GM23338 (cell line): ENCODE results near the gene CDKAL1.

Experiments used
- CREB1 ChIP-seq: fragments of 250-450 bp; sonication (Bioruptor Pico); IDR thresholded peaks from 2 replicates; pipeline ENCODE4 v1.5.0; 2020; ENCODE audit warnings: low read depth, mild to moderate bottlenecking, moderate library complexity
- CTCF ChIP-seq, 2 experiments: fragments of 200-600 bp in 1 of 2; sonication (generic) in 1 of 2; conservative IDR thresholded peaks; 2 replicates each; pipeline versions ENCODE4 v1.5.1 to v1.6.1; 2016 to 2017; ENCODE audit warnings: antibody characterized with exemption in 2 of 2, low read depth in 2 of 2, mild to moderate bottlenecking in 2 of 2, moderate library complexity in 1 of 2
- ETS1 ChIP-seq: IDR thresholded peaks from 2 replicates; pipeline ENCODE4 v1.6.1; 2016; ENCODE audit warnings: antibody characterized with exemption
- EZH2 ChIP-seq: fragments of 200-600 bp; sonication (generic); IDR thresholded peaks from one replicate; pipeline ENCODE4 v1.8.0; 2017; ENCODE audit warnings: antibody characterized with exemption, mild to moderate bottlenecking, low read depth; ENCODE audit not compliant: unreplicated experiment
- EZH2phosphoT487 ChIP-seq: fragments of 200-600 bp; sonication (generic); IDR thresholded peaks from one replicate; pipeline ENCODE4 v1.8.1; 2018; ENCODE audit warnings: antibody characterized with exemption; ENCODE audit not compliant: unreplicated experiment
- JUNB ChIP-seq: IDR thresholded peaks from one replicate; pipeline ENCODE4 v1.6.1; 2016; ENCODE audit warnings: antibody characterized with exemption; ENCODE audit not compliant: unreplicated experiment
- NANOG ChIP-seq: IDR thresholded peaks from 2 replicates; pipeline ENCODE4 v1.6.1; 2016; ENCODE audit warnings: antibody characterized with exemption, borderline replicate concordance
- POLR2AphosphoS5 ChIP-seq: IDR thresholded peaks from 2 replicates; pipeline ENCODE4 v1.6.1; 2016; ENCODE audit warnings: antibody characterized with exemption, low read depth
- REST ChIP-seq: IDR thresholded peaks from one replicate; pipeline ENCODE4 v1.6.1; 2018; ENCODE audit warnings: antibody characterized with exemption; ENCODE audit not compliant: unreplicated experiment
- ZNF114 ChIP-seq: fragments of 250-450 bp; sonication (Bioruptor Pico); IDR thresholded peaks from 2 replicates; pipeline ENCODE4 v1.5.0; 2020; ENCODE audit warnings: mild to moderate bottlenecking, moderate library complexity
- ZNF331 ChIP-seq: fragments of 250-450 bp; sonication (Bioruptor Pico); IDR thresholded peaks from 2 replicates; pipeline ENCODE4 v1.5.0; 2020; ENCODE audit warnings: low read depth, mild to moderate bottlenecking, moderate library complexity
- TF ChIP-seq, protein P1 (sequence below): fragments of 250-450 bp; sonication (Bioruptor Pico); IDR thresholded peaks from 2 replicates; pipeline ENCODE4 v1.5.0; 2020; ENCODE audit warnings: mild to moderate bottlenecking, moderate library complexity

DNA sequence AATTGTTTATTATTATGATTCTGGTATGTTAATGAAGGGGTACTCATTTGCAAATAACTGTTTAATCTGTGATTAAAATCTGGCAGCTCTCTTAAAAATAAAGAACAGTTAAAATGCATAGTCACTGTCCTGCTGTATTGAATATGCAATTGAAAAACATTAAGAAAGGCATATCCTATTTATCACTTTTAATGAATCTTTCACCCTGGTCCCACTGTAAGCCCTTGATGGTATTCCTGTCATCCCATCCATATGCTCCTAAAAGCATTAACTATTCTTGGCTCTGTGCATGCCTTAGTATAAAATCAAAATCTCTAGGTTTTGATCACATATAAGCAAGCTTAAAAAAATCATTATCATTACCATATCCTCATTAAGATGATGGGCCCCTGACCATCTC, 648.3 kb downstream of the CDKAL1 start:
- TF ChIP-seq JUNB, result no peak
- TF ChIP-seq REST, result no peak
- TF ChIP-seq CTCF (conservative IDR thresholded peaks at IDR 0.05; ENCODE audit: low read depth in 2 of 2), result no peak
- no peak for TF ChIP-seq EZH2phosphoT487
- TF ChIP-seq POLR2AphosphoS5, result no peak
- TF ChIP-seq CREB1, result no peak
- no peak for TF ChIP-seq EZH2
- no peak; the same call in 1 of the 2 replicates for TF ChIP-seq NANOG
- no peak for TF ChIP-seq ZNF331 (CRISPR knock-in tag)
- TF ChIP-seq ETS1, result no peak
- TF ChIP-seq ZNF114 (CRISPR knock-in tag), result no peak
- TF ChIP-seq, protein P1, sequence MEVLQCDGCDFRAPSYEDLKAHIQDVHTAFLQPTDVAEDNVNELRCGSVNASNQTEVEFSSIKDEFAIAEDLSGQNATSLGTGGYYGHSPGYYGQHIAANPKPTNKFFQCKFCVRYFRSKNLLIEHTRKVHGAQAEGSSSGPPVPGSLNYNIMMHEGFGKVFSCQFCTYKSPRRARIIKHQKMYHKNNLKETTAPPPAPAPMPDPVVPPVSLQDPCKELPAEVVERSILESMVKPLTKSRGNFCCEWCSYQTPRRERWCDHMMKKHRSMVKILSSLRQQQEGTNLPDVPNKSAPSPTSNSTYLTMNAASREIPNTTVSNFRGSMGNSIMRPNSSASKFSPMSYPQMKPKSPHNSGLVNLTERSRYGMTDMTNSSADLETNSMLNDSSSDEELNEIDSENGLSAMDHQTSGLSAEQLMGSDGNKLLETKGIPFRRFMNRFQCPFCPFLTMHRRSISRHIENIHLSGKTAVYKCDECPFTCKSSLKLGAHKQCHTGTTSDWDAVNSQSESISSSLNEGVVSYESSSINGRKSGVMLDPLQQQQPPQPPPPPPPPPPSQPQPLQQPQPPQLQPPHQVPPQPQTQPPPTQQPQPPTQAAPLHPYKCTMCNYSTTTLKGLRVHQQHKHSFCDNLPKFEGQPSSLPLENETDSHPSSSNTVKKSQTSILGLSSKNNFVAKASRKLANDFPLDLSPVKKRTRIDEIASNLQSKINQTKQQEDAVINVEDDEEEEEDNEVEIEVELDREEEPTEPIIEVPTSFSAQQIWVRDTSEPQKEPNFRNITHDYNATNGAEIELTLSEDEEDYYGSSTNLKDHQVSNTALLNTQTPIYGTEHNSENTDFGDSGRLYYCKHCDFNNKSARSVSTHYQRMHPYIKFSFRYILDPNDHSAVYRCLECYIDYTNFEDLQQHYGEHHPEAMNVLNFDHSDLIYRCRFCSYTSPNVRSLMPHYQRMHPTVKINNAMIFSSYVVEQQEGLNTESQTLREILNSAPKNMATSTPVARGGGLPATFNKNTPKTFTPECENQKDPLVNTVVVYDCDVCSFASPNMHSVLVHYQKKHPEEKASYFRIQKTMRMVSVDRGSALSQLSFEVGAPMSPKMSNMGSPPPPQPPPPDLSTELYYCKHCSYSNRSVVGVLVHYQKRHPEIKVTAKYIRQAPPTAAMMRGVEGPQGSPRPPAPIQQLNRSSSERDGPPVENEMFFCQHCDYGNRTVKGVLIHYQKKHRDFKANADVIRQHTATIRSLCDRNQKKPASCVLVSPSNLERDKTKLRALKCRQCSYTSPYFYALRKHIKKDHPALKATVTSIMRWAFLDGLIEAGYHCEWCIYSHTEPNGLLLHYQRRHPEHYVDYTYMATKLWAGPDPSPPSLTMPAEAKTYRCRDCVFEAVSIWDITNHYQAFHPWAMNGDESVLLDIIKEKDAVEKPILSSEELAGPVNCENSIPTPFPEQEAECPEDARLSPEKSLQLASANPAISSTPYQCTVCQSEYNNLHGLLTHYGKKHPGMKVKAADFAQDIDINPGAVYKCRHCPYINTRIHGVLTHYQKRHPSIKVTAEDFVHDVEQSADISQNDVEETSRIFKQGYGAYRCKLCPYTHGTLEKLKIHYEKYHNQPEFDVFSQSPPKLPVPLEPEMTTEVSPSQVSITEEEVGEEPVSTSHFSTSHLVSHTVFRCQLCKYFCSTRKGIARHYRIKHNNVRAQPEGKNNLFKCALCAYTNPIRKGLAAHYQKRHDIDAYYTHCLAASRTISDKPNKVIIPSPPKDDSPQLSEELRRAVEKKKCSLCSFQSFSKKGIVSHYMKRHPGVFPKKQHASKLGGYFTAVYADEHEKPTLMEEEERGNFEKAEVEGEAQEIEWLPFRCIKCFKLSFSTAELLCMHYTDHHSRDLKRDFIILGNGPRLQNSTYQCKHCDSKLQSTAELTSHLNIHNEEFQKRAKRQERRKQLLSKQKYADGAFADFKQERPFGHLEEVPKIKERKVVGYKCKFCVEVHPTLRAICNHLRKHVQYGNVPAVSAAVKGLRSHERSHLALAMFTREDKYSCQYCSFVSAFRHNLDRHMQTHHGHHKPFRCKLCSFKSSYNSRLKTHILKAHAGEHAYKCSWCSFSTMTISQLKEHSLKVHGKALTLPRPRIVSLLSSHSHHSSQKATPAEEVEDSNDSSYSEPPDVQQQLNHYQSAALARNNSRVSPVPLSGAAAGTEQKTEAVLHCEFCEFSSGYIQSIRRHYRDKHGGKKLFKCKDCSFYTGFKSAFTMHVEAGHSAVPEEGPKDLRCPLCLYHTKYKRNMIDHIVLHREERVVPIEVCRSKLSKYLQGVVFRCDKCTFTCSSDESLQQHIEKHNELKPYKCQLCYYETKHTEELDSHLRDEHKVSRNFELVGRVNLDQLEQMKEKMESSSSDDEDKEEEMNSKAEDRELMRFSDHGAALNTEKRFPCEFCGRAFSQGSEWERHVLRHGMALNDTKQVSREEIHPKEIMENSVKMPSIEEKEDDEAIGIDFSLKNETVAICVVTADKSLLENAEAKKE (CRISPR knock-in tag), result no peak
